GM15510 (cell line): ENCODE results near the gene PIEZO2.

Experiments
- POLR2A ChIP-seq: IDR thresholded peaks from 3 replicates; pipeline ENCODE4 v1.6.1; 2011; ENCODE audit warnings: borderline replicate concordance; ENCODE audit not compliant: insufficient read length; ENCODE audit errors: extremely low read depth

Gene PIEZO2

GRCh38 chr18:11040359-11040758 is 109.0 kb downstream of the PIEZO2 start:
- no peak for TF ChIP-seq POLR2A

GRCh38 chr18:11037533-11038240 is 111.7 kb downstream of the PIEZO2 start:
- no peak for TF ChIP-seq POLR2A

DNA sequence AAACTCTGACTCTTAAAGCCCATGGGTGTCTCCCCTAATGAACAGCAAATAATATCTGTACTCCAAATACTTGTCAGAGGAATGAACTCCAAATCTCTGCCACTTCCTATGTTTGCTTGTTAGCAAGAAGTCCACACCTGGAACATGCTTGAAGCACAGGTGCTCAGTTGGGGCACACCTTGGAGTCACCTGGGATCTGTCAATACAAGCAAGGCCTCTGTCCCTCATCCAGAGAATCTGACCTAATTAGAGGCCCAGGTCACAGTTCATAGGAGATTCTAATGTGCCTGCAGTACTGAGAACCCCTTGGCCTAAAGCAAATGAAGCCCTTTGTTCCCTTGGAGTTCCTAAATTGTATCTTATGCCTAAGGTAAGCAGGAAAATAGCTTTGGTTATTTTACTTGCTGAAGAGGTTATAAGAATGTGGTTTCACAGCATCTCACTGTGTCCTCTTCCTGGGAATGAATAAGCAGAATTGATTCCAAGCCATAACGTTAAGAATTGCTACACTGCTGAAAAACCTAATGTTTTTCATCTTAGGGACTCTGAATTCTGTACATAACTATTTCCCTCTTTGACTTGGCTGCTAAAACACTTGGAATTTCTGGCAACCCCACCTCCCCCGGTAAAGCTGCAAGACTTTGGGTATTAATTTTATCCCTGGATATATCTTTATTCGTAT is 113.4 kb downstream of the PIEZO2 start:
- no peak for TF ChIP-seq POLR2A

DNA sequence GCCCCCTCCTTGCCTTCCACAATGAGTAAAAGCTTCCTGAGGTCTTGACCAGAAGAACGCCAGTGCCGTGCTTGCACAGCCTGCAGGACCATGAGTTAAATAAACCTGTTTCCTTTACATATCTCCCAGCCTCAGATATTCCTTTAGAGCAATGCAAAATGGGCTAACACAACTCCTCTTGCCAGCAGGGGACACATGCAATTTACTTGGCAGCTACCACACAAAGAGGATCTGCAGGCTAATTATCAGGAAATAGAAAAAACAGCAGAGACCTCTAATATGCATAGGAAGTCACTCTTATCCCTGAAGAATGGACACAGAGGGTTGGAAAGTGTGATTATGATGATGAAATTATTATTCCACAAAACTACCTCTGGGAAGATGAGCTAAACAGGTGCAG is 114.0 kb downstream of the PIEZO2 start:
- no peak for TF ChIP-seq POLR2A

DNA sequence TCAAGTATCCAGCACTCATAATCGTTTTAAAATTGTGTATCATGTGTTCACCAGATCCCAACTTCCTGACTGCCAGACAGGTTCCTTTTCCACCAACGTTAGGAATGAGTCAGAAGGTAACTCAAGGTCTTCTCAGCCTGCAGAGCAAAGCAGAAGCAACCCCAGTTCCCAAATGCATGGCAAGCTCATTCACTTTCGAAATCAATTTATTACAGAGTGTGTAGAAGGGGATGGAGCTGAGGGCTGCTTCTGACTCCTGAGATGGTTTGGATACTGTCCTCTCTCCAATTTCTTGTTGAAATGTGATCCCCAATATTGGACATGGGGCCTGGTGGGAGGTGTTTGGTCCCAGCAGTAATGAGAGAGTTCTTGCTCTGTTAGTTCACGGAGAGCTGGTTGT is 114.5 kb downstream of the PIEZO2 start:
- TF ChIP-seq POLR2A: no peak

DNA sequence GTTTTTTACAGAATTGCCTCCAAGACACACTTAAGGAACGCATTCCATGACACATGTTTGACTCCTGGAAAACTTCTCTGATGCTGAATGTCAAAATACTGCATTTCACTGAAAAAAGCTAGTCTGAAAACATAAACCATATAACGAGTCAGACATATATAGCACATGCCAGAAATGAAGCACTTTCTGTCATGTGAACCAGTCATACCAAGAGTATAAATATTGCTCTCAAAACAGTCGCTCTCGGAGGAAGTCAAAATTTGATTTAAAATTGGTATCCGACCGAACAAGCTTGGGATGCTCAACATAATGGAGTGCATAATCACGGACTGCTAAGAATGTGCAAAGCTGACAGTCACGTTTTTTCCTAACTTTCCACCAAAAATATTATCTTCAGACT is 115.9 kb downstream of the PIEZO2 start:
- no peak for TF ChIP-seq POLR2A

DNA sequence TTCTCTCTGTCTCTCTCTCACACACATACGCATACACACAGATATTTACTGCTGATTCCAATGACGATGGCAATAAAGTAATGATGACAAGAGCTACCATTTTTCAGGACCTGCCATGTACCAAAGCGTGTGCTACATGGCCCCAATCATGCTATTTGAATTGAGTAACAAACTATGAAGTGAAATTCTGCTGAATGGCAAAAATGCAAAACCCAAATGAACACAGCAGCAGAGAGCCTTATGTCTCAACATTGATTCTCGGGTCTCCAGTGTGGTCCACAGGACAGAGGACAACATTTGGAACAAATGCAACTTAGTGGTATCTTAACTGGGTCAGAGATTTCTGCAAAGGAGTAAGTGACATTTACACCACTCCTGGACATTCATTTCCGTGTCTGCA is 117.4 kb downstream of the PIEZO2 start:
- no peak for TF ChIP-seq POLR2A

GRCh38 chr18:11029021-11029420 is 120.3 kb downstream of the PIEZO2 start:
- TF ChIP-seq POLR2A: no peak

DNA sequence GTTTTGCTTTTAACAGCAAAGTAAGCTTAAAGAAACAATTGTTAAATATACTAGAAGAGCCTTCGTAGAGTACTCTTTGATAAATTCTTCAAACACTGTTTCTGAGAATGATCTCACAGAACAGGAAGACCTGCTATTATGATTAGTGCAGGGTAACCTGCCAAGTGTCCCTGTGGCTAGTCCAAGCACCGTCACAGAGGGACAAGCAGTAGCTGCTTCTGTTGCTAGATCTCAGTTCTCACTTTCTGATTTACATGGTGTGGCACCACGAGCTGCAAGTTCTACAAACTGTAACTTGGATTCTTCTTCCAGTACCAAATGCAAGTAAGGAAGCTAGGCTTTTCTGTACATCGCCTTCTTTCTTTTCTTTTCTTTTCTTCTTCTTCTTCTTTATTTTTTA is 121.5 kb downstream of the PIEZO2 start:
- TF ChIP-seq POLR2A: no peak

DNA sequence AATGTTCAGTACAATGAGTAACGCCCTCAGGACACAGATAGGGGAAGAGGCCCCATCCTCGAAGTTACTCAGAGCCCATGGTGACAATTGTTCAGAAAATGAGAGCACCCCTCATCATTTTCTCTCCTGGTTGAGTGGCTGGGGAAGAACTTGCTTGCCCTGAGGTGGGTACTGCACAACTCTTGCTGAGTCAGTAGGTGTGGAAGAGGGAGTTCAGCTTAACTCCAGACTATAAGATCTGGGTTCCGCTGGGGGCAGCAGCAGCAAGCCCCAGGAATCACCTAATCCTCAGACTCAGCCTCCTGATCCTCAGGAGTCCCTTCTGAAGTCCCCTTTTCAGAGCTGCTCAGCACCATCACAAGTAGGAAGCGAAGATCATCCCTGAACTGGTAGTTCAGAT is 123.7 kb downstream of the PIEZO2 start:
- no peak for TF ChIP-seq POLR2A

DNA sequence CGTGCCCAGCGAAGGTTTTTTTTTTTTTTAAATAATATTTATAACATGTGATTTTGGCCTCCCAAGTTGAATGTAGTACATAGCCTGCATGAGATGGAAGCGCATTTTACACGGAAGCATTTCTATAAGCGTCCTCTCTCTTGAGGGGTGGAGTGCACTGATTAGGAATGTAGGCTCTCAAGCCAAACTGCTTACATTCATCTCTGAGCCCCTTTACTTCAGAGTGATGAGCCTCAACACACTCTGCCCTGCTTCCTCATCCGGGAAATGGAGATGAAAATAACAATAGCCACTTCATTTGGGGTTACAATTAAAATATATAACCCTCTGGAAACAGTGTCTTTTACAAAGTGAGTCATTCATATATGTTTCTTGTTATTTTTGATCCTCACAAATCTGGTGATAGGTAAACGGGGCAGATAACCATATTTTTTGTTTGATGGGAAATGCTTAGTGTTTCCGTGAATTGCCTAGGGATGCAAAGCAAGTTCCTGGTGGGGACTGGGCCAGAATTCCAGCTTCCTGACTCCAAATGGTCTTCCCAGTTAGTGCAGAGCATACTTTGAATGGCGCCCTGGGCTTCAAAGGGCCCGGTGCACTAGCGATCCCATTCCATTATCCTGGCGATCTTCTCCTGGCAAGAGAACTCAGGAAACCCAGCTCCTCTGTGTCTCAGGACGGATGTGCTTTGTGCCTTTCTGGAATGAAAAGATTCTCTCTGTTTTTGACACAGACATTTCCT is 124.3 kb downstream of the PIEZO2 start:
- no peak for TF ChIP-seq POLR2A

DNA sequence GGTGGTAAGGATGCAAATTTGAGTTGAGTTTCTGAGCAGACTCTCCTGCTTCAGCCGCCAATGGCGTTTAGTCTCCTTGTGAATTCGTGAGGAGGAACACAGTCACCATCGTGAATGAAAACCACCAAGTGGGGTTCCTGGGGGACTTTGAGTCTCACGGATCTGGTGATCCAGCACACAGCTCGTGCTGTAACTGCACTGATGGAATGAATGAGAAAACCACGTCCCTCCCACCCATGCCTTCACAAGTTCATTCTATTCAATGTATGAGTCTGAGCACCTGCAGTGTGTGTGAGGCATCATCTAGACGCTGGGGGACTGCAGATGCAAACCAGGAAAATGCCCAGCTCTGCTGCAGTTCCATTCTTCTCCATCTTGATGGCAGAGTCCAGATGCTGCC is 127.9 kb downstream of the PIEZO2 start:
- TF ChIP-seq POLR2A: no peak

DNA sequence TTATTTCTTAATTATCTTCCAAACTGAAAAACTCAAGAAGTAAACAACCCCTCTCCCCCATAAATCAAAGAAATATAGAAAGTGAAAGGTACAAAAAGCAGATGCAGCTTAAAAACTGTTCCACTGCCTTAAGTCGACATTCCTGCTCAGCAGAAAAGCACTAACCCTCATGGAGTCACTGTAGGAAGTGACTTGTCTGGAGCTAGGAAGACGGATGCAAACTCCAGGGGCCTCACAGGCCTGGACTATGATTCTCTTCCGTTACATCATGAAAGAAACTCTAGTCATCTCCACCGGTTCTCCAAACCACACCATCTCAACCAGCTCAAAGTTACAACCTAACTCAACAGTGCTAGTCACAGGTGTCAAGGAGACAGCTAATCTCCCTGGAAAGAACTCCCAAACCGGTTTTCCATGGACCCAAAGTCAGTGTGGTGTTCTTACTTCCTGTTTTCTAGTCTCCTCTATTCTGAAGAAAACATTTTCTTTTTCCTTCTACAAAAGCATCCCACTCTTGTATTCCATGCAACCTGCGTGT is 128.4 kb downstream of the PIEZO2 start:
- TF ChIP-seq POLR2A: no peak

GRCh38 chr18:11020161-11020853 is 129.1 kb downstream of the PIEZO2 start:
- no peak for TF ChIP-seq POLR2A
